KMS-11 (cell line): ENCODE data around the gene STAM.
"Not testable (repeated sequence)": the region's sequence is repeated elsewhere in the genome, so short reads cannot be mapped to it uniquely, and the experiment has no call there.

ENCODE experiments used
- H2AFZ ChIP-seq: fragments of 200-600 bp; sonication (generic); 2 replicates; pipeline ENCODE4 v1.6.1; 2016; ENCODE audit warnings: antibody characterized with exemption, mixed run types, low read depth
- H3K27ac ChIP-seq: fragments of 200-600 bp; sonication (generic); 2 replicates; pipeline ENCODE4 v1.6.1; 2016; ENCODE audit warnings: mild to moderate bottlenecking, mixed run types
- H3K27me3 ChIP-seq: fragments of 200-600 bp; sonication (generic); 2 replicates; pipeline ENCODE4 v1.6.1; 2017; ENCODE audit warnings: mild to moderate bottlenecking, low read depth, mixed run types, moderate library complexity; ENCODE audit not compliant: insufficient read depth
- H3K36me3 ChIP-seq: fragments of 200-600 bp; sonication (generic); 2 replicates; pipeline ENCODE4 v1.6.1; 2017; ENCODE audit warnings: mild to moderate bottlenecking, mixed run types; ENCODE audit not compliant: insufficient read depth
- H3K4me1 ChIP-seq: fragments of 200-600 bp; sonication (generic); 2 replicates; pipeline ENCODE4 v1.6.1; 2016; ENCODE audit warnings: mild to moderate bottlenecking, low read depth, mixed run types; ENCODE audit not compliant: poor library complexity, severe bottlenecking
- H3K4me2 ChIP-seq: fragments of 200-600 bp; sonication (generic); 2 replicates; pipeline ENCODE4 v1.7.0; 2016; ENCODE audit warnings: mild to moderate bottlenecking, mixed run types
- H3K4me3 ChIP-seq: fragments of 200-600 bp; sonication (generic); IDR thresholded peaks from 2 replicates; pipeline ENCODE4 v1.6.1; 2017; ENCODE audit warnings: low read depth, low read length, mixed read lengths; ENCODE audit not compliant: insufficient read depth
- H3K79me2 ChIP-seq: fragments of 200-600 bp; sonication (generic); 2 replicates; pipeline ENCODE4 v1.6.1; 2016; ENCODE audit warnings: low read depth, mixed run types; ENCODE audit not compliant: insufficient read depth
- H3K9ac ChIP-seq: fragments of 200-600 bp; sonication (generic); 2 replicates; pipeline ENCODE4 v1.6.1; 2016; ENCODE audit warnings: mild to moderate bottlenecking, mixed run types
- H4K20me1 ChIP-seq: fragments of 200-600 bp; sonication (generic); 2 replicates; pipeline ENCODE4 v1.6.1; 2016; ENCODE audit warnings: mild to moderate bottlenecking, mixed run types; ENCODE audit not compliant: insufficient read depth
- CTCF ChIP-seq: fragments of 200-600 bp; sonication (generic); conservative IDR thresholded peaks from 2 replicates; pipeline ENCODE4 v1.6.1; 2017; ENCODE audit warnings: low read depth, mild to moderate bottlenecking, antibody characterized with exemption, low read length, moderate library complexity, mixed read lengths

Gene STAM

GRCh38 chr10:17626656-17627055 is 17.3 kb upstream of the STAM start:
- no peaks in the 10 kb centered on the region for H3K36me3 ChIP-seq

GRCh38 chr10:17632590-17632989 is 11.4 kb upstream of the STAM start:
- H3K9ac ChIP-seq, H2AFZ ChIP-seq, H3K36me3 ChIP-seq, H3K4me2 ChIP-seq, H3K4me3 ChIP-seq, H4K20me1 ChIP-seq, H3K4me1 ChIP-seq, H3K27me3 ChIP-seq, H3K27ac ChIP-seq, H3K79me2 ChIP-seq: not testable (repeated sequence)

More at GRCh38 chr10:17626656-17627055, 17.3 kb upstream of the STAM start:
- H4K20me1 ChIP-seq: no peaks in the 10 kb centered on the region
- TF ChIP-seq CTCF: no peak
- no peak overlapping the region for H3K4me2 ChIP-seq
- H3K4me3 ChIP-seq: no peak overlapping the region
- no peak overlapping the region for H3K27ac ChIP-seq
- no peaks in the 10 kb centered on the region for H3K27me3 ChIP-seq
- H2AFZ ChIP-seq: no peak overlapping the region
- H3K9ac ChIP-seq: no peak overlapping the region
- H3K79me2 ChIP-seq: no peaks in the 10 kb centered on the region
- no peaks in the 10 kb centered on the region for H3K4me1 ChIP-seq

- H3K9ac ChIP-seq: no peak overlapping the region
- no peak overlapping the region for H3K4me3 ChIP-seq
- H3K4me1 ChIP-seq: no peaks in the 10 kb centered on the region
- H3K79me2 ChIP-seq: no peaks in the 10 kb centered on the region
- H4K20me1 ChIP-seq: no peaks in the 10 kb centered on the region
- H2AFZ ChIP-seq: no peak overlapping the region
- H3K36me3 ChIP-seq: no peaks in the 10 kb centered on the region
- H3K27me3 ChIP-seq: no peaks in the 10 kb centered on the region
- no peak overlapping the region for H3K4me2 ChIP-seq
- TF ChIP-seq CTCF: no peak
- H3K27ac ChIP-seq: no peak overlapping the region
Measured at GRCh38 chr10:17633353-17633752, 10.6 kb upstream of the STAM start.

GRCh38 chr10:17637869-17638268 is 6.1 kb upstream of the STAM start:
- TF ChIP-seq CTCF: no peak
- H3K27ac ChIP-seq: no peak overlapping the region
- no peaks in the 10 kb centered on the region for H4K20me1 ChIP-seq
- peaks cover 10% of the 10 kb centered on the region for H3K4me1 ChIP-seq
- peaks cover 9% of the 10 kb centered on the region for H3K79me2 ChIP-seq
- no peak overlapping the region for H3K4me3 ChIP-seq
- no peaks in the 10 kb centered on the region for H3K36me3 ChIP-seq
- no peak overlapping the region for H3K9ac ChIP-seq
- H3K4me2 ChIP-seq: no peak overlapping the region
- no peaks in the 10 kb centered on the region for H3K27me3 ChIP-seq
- no peak overlapping the region for H2AFZ ChIP-seq

- peaks cover 28% of the 10 kb centered on the region for H3K79me2 ChIP-seq
- no peak overlapping the region for H3K4me3 ChIP-seq
- H2AFZ ChIP-seq: no peak overlapping the region
- peaks cover 17% of the 10 kb centered on the region for H3K4me1 ChIP-seq
- H3K27ac ChIP-seq: no peak overlapping the region
- H3K36me3 ChIP-seq: no peaks in the 10 kb centered on the region
- H3K9ac ChIP-seq: no peak overlapping the region
- TF ChIP-seq CTCF: no peak
- no peaks in the 10 kb centered on the region for H4K20me1 ChIP-seq
- no peaks in the 10 kb centered on the region for H3K27me3 ChIP-seq
- no peak overlapping the region for H3K4me2 ChIP-seq
Measured at GRCh38 chr10:17640331-17640816, 3.6 kb upstream of the STAM start.
